ENCODE data around the gene PLCB3.

The PLCB3 gene

DNA sequence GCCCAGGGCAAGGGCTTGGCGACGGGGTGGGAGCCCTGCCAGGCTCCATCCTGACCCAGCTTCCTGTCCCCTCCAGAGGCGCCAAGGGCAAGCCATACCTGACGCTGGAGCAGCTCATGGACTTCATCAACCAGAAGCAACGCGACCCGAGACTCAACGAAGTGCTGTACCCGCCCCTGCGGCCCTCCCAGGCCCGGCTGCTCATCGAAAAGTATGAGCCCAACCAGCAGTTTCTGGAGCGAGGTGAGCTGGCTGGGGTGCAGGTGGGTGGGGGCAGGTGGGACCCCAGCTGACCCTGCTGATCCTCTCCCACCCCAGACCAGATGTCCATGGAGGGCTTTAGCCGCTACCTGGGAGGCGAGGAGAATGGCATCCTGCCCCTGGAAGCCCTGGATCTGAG lies 5.0 kb downstream of the PLCB3 start:
- Histone ChIP-seq H3K36me3 (ENCODE audit: insufficient read depth, low read length) (peaks cover 7% of the 10 kb centered on the region), H3K4me1 (ENCODE audit: insufficient read depth, low read length) (0 out of 2 replicates have a peak, but pooled peaks cover 3% of the 10 kb centered on the region), H3K9me3 (ENCODE audit: control insufficient read depth, insufficient read depth, low read length) (no peaks in the 10 kb centered on the region), H3K9ac (ENCODE audit: low read depth, low read length) (no peak overlapping the region)

DNA sequence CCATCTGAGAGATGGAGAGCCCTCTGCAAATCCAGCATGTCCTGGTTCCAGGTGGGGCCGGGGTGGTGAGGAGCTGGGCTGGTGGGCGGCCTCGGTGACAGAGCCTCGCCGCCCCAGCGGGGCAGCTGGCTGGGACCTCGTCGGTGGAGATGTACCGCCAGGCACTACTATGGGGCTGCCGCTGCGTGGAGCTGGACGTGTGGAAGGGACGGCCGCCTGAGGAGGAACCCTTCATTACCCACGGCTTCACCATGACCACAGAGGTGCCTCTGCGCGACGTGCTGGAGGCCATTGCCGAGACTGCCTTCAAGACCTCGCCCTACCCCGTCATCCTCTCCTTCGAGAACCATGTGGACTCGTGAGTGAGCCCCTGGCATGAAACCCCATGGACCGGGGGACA lies 7.0 kb downstream of the PLCB3 start:
- H3K9ac ChIP-seq (ENCODE audit: low read depth, low read length): no peak overlapping the region
- peaks cover 11% of the 10 kb centered on the region for H3K36me3 ChIP-seq (ENCODE audit: insufficient read depth, low read length)
- peaks cover 3% of the 10 kb centered on the region; the same call in 1 of the 2 replicates for H3K4me1 ChIP-seq (ENCODE audit: insufficient read depth, low read length)
- no peaks in the 10 kb centered on the region for H3K9me3 ChIP-seq (ENCODE audit: control insufficient read depth, insufficient read depth, low read length)

DNA sequence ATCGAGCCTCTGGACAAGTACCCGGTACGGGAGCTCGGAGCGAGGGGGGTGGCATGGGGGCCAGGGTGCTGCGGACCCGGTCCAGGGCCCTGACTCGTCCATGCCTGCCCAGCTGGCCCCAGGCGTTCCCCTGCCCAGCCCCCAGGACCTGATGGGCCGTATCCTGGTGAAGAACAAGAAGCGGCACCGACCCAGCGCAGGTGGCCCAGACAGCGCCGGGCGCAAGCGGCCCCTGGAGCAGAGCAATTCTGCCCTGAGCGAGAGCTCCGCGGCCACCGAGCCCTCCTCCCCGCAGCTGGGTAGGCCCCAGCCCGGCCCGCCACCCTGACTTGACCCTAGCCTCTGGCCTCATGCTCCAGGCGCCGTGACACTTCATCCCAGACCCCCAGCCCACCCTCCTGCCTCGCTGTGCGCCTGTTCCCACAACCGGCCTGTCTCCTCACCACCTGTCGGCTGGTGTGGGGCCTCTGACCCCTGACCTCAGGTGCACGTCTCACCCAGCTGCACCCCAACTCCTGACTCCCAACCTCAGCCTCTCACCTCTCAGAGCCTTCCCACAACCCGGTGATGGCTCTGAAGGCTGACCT lies 7.7 kb downstream of the PLCB3 start:
- Histone ChIP-seq H3K4me1 (ENCODE audit: insufficient read depth, low read length) (peaks cover 9% of the 10 kb centered on the region; the same call in 1 of the 2 replicates), H3K9ac (ENCODE audit: low read depth, low read length) (no peak overlapping the region), H3K9me3 (ENCODE audit: control insufficient read depth, insufficient read depth, low read length) (no peaks in the 10 kb centered on the region), H3K36me3 (ENCODE audit: insufficient read depth, low read length) (peaks cover 11% of the 10 kb centered on the region)

DNA sequence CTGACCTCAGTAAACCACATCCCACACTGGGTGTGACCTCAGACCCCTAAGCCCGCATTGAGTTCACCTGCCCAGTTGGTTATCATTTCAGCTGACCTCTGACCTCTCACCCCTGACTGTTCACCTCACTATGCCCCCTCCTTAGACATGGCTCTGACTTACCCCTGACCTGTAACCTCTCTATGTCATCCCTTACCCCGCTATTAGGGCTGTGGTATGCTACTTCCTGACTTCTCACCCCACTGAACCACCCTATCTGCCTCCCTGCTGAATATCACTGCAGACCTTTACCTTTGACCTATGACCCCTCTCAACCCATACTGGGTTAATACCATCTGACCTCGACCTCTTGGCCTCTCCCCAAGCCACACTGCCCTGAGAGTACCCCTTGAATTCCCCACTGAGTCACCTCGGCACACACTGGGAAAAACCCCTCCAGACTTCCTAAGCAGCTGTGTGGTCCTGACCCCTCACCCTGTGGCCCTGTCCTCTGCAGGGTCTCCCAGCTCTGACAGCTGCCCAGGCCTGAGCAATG lies 8.3 kb downstream of the PLCB3 start:
- Histone ChIP-seq H3K4me1 (ENCODE audit: insufficient read depth, low read length) (peaks cover 9% of the 10 kb centered on the region; the same call in 1 of the 2 replicates), H3K9me3 (ENCODE audit: control insufficient read depth, insufficient read depth, low read length) (no peaks in the 10 kb centered on the region), H3K36me3 (ENCODE audit: insufficient read depth, low read length) (peaks cover 11% of the 10 kb centered on the region), H3K9ac (ENCODE audit: low read depth, low read length) (no peak overlapping the region)

DNA sequence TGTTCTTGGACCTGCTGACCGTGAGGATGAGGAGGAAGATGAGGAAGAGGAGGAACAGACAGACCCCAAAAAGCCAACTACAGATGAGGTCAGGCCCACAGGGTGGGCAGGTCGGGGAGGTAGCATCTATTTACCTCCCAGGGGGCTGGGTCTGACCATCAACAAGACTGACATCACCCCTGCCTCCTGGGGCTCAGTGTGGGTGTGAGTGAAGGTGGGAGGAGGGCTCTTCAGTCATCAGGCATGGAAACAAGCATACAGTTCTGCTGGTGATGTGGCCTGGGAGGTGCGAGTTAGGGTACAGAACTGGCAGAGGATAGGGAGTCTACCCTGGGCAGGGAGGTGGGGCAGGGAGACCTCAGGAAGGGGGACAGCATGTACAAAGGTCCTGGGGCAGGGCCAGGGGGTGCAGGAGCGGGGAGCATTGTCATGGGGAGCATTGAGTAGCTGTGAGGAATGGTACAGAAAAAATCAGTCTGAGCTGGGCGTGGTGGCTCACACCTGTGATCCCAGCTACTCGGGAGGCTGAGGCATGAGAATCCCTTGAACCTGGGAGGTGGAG lies 8.9 kb downstream of the PLCB3 start:
- H3K36me3 ChIP-seq (ENCODE audit: insufficient read depth, low read length): peaks cover 11% of the 10 kb centered on the region
- no peaks in the 10 kb centered on the region for H3K9me3 ChIP-seq (ENCODE audit: control insufficient read depth, insufficient read depth, low read length)
- no peak overlapping the region for H3K9ac ChIP-seq (ENCODE audit: low read depth, low read length)
- peaks cover 9% of the 10 kb centered on the region; the same call in 1 of the 2 replicates for H3K4me1 ChIP-seq (ENCODE audit: insufficient read depth, low read length)

DNA sequence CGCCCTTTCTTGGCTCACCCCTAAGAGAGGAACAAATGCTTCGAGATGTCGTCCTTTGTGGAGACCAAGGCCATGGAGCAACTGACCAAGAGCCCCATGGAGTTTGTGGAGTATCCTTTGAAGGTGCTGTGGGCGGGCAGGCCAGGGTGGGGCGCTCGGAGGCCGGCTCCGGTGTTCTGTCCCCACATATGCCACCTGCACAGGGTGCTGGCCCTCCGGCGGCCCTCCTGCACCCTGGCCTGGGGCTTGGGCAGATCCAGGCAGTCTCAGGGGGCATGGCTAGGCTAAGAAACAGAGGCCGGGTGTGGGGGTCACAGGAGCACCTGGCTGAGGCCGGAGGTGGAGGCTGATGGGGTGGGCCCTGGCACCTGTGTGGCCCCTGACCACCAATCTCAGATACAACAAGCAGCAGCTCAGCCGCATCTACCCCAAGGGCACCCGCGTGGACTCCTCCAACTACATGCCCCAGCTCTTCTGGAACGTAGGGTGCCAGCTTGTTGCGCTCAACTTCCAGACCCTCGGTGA lies 10.3 kb downstream of the PLCB3 start:
- H3K9me3 ChIP-seq (ENCODE audit: control insufficient read depth, insufficient read depth, low read length): no peaks in the 10 kb centered on the region
- H3K36me3 ChIP-seq (ENCODE audit: insufficient read depth, low read length): peaks cover 4% of the 10 kb centered on the region

DNA sequence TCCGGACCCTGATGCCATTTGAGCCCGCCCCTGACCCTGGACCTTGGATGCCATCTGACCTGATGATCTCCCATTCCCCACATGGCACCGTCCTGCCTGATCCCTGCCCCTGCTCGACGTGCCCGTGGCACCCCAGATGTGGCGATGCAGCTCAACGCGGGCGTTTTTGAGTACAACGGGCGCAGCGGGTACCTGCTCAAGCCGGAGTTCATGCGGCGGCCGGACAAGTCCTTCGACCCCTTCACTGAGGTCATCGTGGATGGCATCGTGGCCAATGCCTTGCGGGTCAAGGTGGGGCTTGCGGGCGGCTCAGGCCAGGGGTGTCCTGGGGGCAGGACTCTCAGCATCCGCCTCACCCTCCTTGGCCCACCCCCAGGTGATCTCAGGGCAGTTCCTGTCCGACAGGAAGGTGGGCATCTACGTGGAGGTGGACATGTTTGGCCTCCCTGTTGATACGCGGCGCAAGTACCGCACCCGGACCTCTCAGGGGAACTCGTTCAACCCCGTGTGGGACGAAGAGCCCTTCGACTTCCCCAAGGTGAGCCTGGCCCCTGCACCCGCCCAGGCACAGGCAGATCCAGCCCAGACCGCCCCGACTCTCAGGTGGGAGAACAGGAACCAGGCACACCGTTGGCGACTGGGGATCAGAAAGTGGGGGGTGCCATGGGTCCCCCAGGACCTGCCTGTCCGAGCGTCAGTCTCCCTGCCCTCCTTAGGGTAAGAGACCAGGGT lies 11.1 kb downstream of the PLCB3 start:
- H3K9me3 ChIP-seq (ENCODE audit: control insufficient read depth, insufficient read depth, low read length): no peaks in the 10 kb centered on the region
- H3K4me1 ChIP-seq (ENCODE audit: insufficient read depth, low read length): peaks cover 9% of the 10 kb centered on the region; the same call in 1 of the 2 replicates
- no peak overlapping the region for H3K9ac ChIP-seq (ENCODE audit: low read depth, low read length)
- H3K36me3 ChIP-seq (ENCODE audit: insufficient read depth, low read length): peaks cover 4% of the 10 kb centered on the region

More for the DNA sequence above, 10.3 kb downstream of the PLCB3 start:
- Histone ChIP-seq H3K9ac (ENCODE audit: low read depth, low read length) (no peak overlapping the region), H3K4me1 (ENCODE audit: insufficient read depth, low read length) (peaks cover 9% of the 10 kb centered on the region; the same call in 1 of the 2 replicates)

DNA sequence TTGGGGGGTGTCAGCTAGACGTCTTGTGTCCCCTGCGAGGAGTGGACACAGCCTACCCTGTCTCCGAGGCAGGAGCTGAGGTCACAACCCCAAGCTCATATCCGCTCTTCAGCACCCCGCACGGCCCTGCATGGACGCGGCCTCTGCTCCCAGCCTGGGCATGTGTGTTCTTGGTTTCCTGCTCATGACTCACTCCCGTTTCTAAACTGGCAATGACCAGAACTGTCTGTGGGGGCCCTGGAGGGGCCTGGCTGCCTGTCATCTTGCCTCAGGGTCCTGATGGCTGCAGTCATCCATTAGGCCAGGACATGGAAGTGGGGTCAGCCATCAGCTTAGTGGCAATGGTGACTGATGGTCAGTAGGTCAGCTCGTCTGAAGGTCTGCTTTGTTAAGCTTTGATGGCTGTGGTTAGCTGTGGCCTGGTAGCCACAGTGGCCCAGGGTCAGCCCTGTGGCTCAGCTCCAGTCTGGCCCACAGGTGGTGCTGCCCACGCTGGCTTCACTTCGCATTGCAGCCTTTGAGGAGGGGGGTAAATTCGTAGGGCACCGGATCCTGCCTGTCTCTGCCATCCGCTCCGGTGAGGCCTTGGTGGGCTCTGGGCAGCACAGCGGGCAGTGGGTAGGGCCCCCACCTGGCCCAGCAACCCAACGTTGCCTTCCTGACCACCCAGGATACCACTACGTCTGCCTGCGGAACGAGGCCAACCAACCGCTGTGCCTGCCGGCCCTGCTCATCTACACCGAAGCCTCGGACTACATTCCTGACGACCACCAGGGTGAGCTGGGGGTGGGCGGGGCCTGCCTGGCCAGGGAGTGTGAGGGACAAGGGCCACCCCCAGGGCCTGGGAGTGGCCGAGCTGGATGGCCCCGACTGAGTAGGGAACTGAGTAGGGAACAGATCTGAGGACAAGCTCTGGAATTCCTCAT lies 12.0 kb downstream of the PLCB3 start:
- Histone ChIP-seq H3K9me3 (ENCODE audit: control insufficient read depth, insufficient read depth, low read length) (no peaks in the 10 kb centered on the region), H3K9ac (ENCODE audit: low read depth, low read length) (no peak overlapping the region), H3K4me1 (ENCODE audit: insufficient read depth, low read length) (peaks cover 11% of the 10 kb centered on the region; the same call in 1 of the 2 replicates), H3K36me3 (ENCODE audit: insufficient read depth, low read length) (peaks cover 4% of the 10 kb centered on the region)

DNA sequence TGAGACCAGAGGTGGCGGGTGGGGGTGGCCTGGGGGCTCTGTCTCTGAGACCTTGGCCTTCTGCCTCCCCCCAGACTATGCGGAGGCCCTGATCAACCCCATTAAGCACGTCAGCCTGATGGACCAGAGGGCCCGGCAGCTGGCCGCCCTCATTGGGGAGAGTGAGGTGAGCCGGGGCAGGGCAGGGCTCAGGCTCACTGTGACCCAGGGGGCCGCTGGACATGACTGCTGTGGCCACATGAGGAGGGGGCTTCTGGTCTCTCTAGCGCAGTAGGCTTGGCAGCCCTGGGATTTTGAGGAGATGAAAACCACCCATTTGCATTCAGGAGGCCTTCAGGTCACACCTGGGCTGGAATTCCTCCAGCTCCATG lies 12.6 kb downstream of the PLCB3 start:
- peaks cover 14% of the 10 kb centered on the region; the same call in 1 of the 2 replicates for H3K4me1 ChIP-seq (ENCODE audit: insufficient read depth, low read length)
- no peak overlapping the region for H3K9ac ChIP-seq (ENCODE audit: low read depth, low read length)
- H3K36me3 ChIP-seq (ENCODE audit: insufficient read depth, low read length): peaks cover 4% of the 10 kb centered on the region
- H3K9me3 ChIP-seq (ENCODE audit: control insufficient read depth, insufficient read depth, low read length): no peaks in the 10 kb centered on the region

DNA sequence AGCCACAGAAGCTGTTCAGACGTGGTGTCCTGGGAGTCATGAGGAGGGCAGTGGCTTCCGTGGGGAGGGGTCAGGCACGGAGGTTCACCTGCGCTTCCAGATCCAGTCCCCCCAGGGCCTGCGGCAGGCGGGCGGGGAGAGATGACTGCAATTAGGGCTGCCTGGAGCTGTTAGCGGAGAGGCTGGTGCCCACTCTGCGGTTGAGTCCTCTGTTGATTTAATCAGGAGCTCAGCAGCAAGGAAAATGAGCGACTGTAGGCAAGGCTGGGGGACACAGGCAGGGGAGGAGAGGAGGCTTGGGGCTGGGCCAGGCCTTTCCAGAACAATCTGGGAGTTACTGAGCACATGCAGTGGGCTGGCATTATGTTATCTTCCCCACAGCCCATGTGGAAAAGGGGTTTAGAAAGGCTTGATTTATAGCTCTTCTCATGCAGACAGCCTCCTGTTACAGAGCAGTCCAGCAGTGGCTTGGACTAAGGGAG lies 13.1 kb downstream of the PLCB3 start:
- no peak overlapping the region for H3K9ac ChIP-seq (ENCODE audit: low read depth, low read length)
- H3K4me1 ChIP-seq (ENCODE audit: insufficient read depth, low read length): peaks cover 14% of the 10 kb centered on the region; the same call in 1 of the 2 replicates
- H3K36me3 ChIP-seq (ENCODE audit: insufficient read depth, low read length): peaks cover 4% of the 10 kb centered on the region
- H3K9me3 ChIP-seq (ENCODE audit: control insufficient read depth, insufficient read depth, low read length): no peaks in the 10 kb centered on the region

DNA sequence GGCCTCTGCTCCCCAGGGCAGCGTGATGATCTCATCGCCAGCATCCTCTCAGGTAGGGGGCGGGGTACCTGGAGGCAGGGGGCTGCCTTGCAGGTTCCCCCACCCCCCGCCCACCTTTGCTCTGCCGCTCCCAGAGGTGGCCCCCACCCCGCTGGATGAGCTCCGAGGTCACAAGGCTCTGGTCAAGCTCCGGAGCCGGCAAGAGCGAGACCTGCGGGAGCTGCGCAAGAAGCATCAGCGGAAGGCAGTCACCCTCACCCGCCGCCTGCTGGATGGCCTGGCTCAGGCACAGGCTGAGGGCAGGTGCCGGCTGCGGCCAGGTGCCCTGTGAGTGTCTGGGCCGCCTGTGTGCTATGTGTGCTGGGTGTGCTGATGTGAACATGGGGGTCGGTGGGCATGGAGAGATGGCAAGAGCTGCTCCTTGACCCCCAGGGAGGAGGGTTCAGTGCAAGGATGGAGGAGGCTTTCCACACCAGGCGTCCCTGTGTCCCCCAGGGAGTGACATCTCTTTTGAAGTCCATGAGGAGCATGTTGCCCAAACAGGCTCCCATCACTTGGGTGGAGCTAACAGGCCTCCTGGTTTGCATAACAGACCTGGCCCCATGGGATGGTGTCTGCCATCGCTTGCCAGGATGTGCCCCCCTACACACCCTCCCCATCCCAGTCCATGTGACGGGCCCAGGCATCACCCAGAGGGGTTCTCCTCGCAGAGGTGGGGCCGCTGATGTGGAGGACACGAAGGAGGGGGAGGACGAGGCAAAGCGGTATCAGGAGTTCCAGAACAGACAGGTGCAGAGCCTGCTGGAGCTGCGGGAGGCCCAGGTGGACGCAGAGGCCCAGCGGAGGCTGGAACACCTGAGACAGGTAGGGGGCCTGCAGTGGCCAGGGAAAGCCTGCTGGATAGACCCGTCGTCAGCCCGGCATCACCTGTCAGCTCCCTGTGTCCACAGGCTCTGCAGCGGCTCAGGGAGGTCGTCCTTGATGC lies 14.1 kb downstream of the PLCB3 start:
- no peaks in the 10 kb centered on the region for H3K9me3 ChIP-seq (ENCODE audit: control insufficient read depth, insufficient read depth, low read length)
- H3K4me1 ChIP-seq (ENCODE audit: insufficient read depth, low read length): peaks cover 14% of the 10 kb centered on the region; the same call in 1 of the 2 replicates
- H3K9ac ChIP-seq (ENCODE audit: low read depth, low read length): no peak overlapping the region
- H3K36me3 ChIP-seq (ENCODE audit: insufficient read depth, low read length): peaks cover 4% of the 10 kb centered on the region

DNA sequence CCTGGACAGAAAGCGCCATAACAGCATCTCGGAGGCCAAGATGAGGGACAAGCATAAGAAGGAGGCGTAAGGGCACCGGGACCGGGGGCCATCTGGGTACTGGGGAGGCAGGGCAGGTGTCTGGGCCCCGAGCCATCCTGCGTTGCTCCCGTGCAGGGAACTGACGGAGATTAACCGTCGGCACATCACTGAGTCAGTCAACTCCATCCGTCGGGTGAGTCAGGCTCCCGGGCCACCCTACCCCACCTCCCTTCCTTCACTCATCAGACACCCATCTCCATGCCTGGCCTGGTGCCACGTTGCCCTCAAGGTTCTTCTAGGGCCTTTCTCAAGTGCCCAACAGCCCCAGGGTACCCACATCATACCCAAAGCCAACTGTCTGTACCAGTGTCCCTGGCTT lies 15.0 kb downstream of the PLCB3 start:
- H3K4me1 ChIP-seq (ENCODE audit: insufficient read depth, low read length): peaks cover 14% of the 10 kb centered on the region; the same call in 1 of the 2 replicates
- H3K9me3 ChIP-seq (ENCODE audit: control insufficient read depth, insufficient read depth, low read length): no peaks in the 10 kb centered on the region
- peaks cover 4% of the 10 kb centered on the region for H3K36me3 ChIP-seq (ENCODE audit: insufficient read depth, low read length)
- no peak overlapping the region for H3K9ac ChIP-seq (ENCODE audit: low read depth, low read length)

Data from ES-I3 (cell line).